Fibroblast of lung (primary cell): ENCODE data around the gene VCAN. TPM values are rescaled to one million over a fixed set of nuclear protein-coding genes. Genes with fewer than 3 reads are reported as not detected.

Experiments
- DNase-seq, 2 donors: peaks; one replicate each; pipeline versions ENCODE4 v3.0.0 to v3.0.0-alpha.2; 2010; ENCODE audit warnings: low read depth in 2 of 2
- H2AFZ ChIP-seq: 2 replicates; pipeline ENCODE4 v1.5.1; 2012; ENCODE audit warnings: low read length, control low read depth, inconsistent platforms
- H3K27ac ChIP-seq: 2 replicates; pipeline ENCODE4 v1.5.1; 2011; ENCODE audit warnings: low read length, control low read depth; ENCODE audit not compliant: insufficient read depth
- H3K27me3 ChIP-seq: 2 replicates; pipeline ENCODE4 v1.5.1; 2011; ENCODE audit warnings: mild to moderate bottlenecking, low read length; ENCODE audit not compliant: control insufficient read depth, insufficient read depth
- H3K36me3 ChIP-seq: 2 replicates; pipeline ENCODE4 v1.5.1; 2011; ENCODE audit warnings: low read length; ENCODE audit not compliant: control insufficient read depth, insufficient read depth
- H3K4me1 ChIP-seq: 2 replicates; pipeline ENCODE4 v1.5.1; 2011; ENCODE audit warnings: low read length; ENCODE audit not compliant: control insufficient read depth, insufficient read depth; ENCODE audit errors: extremely low read depth
- H3K4me2 ChIP-seq: 2 replicates; pipeline ENCODE4 v1.5.1; 2011; ENCODE audit warnings: low read length, control low read depth; ENCODE audit not compliant: insufficient read depth; ENCODE audit errors: extremely low read depth
- H3K4me3 ChIP-seq, 4 experiments: fragments of 200-600 bp in 1 of 4; sonication (generic) in 1 of 4; replicated peaks in 1 of 4; 2 replicates each; pipeline ENCODE4 v1.5.1; 2011 to 2016; ENCODE audit warnings: low read length in 4 of 4, low read depth in 3 of 4, mild to moderate bottlenecking in 3 of 4, control low read depth in 2 of 4, inconsistent platforms in 1 of 4, mixed read lengths in 1 of 4; ENCODE audit not compliant: insufficient read depth in 1 of 4; ENCODE audit errors: control extremely low read depth in 1 of 4
- H3K79me2 ChIP-seq: 2 replicates; pipeline ENCODE4 v1.5.1; 2012; ENCODE audit warnings: mild to moderate bottlenecking, low read length, inconsistent platforms; ENCODE audit not compliant: control insufficient read depth, insufficient read depth
- H3K9ac ChIP-seq: 2 replicates; pipeline ENCODE4 v1.5.1; 2011; ENCODE audit warnings: mild to moderate bottlenecking, low read length, control low read depth; ENCODE audit not compliant: insufficient read depth
- H3K9me3 ChIP-seq: 2 replicates; pipeline ENCODE4 v1.5.1; 2012; ENCODE audit warnings: low read depth, low read length; ENCODE audit not compliant: control insufficient read depth, insufficient read depth
- H4K20me1 ChIP-seq: 2 replicates; pipeline ENCODE4 v1.5.1; 2011; ENCODE audit warnings: low read length; ENCODE audit not compliant: control insufficient read depth, insufficient read depth; ENCODE audit errors: extremely low read depth
- CTCF ChIP-seq, 2 donors: IDR thresholded peaks in 1 of 2; conservative IDR thresholded peaks in 1 of 2; 1 replicate in 1 of 2; 2 replicates in 1 of 2; pipeline ENCODE4 v1.5.1; 2011 to 2012; ENCODE audit warnings: low read length in 2 of 2, control low read depth in 1 of 2, inconsistent platforms in 1 of 2, low read depth in 1 of 2, mild to moderate bottlenecking in 1 of 2
- EZH2 ChIP-seq: IDR thresholded peaks from 2 replicates; pipeline ENCODE4 v1.5.1; 2012; ENCODE audit warnings: low read length, control low read depth, mild to moderate bottlenecking; ENCODE audit errors: missing control alignments
- polyA plus RNA-seq, 2 donors: library from polyadenylated mRNA; depleted of rRNA in 1 of 2; stranded (reverse) in 1 of 2; unstranded in 1 of 2; fragments of >200 nt; gene quantifications; 2 replicates each; pipeline ENCODE4 v1.2.1, GENCODE V29; 2011 to 2012; ENCODE audit warnings: missing spikeins in 1 of 2
- total RNA-seq: library from RNA; depleted of rRNA; stranded (reverse); fragments of >200 nt; gene quantifications from 2 replicates; pipeline ENCODE4 v1.2.1, GENCODE V29; 2014

Gene VCAN
- total and polyA plus RNA-seq, 2 donors (not counting 1 experiment from before 2014, with no cell fraction given): 51.9 to 227 TPM

GRCh38 chr5:83493644-83494043, 22.1 kb downstream of the VCAN start:
- Histone ChIP-seq H3K79me2 (peaks cover 3% of the 10 kb centered on the region), H3K36me3 (peaks cover 8% of the 10 kb centered on the region), H3K9me3 (no peaks in the 10 kb centered on the region), H2AFZ (no peak overlapping the region), H3K4me1 (peaks cover 2% of the 10 kb centered on the region), H3K27me3 (no peaks in the 10 kb centered on the region), H3K27ac (no peak overlapping the region), H3K9ac (no peak overlapping the region), H3K4me3 (no peak overlapping the region), H3K4me2 (no peak overlapping the region), H4K20me1 (no peaks in the 10 kb centered on the region)
- no peak for DNase-seq
- TF ChIP-seq CTCF (conservative IDR thresholded peaks at IDR 0.05 in 1 of 2, IDR thresholded peaks at IDR 0.05 in 1 of 2; ENCODE audit: low read depth in 1 of 2, low read length in 2 of 2) (no peak), EZH2 (no peak)

- H3K27ac ChIP-seq: no peak overlapping the region
- no peak for DNase-seq
- no peak for TF ChIP-seq CTCF (conservative IDR thresholded peaks at IDR 0.05 in 1 of 2, IDR thresholded peaks at IDR 0.05 in 1 of 2; ENCODE audit: low read depth in 1 of 2, low read length in 2 of 2)
- no peak for TF ChIP-seq EZH2
- no peaks in the 10 kb centered on the region for H3K27me3 ChIP-seq
- H3K9me3 ChIP-seq: no peaks in the 10 kb centered on the region
- H3K9ac ChIP-seq: no peak overlapping the region
- no peak overlapping the region for H3K4me2 ChIP-seq
- no peak overlapping the region for H2AFZ ChIP-seq
- no peaks in the 10 kb centered on the region for H4K20me1 ChIP-seq
- H3K79me2 ChIP-seq: peaks cover 3% of the 10 kb centered on the region
- no peaks in the 10 kb centered on the region for H3K4me1 ChIP-seq
- peaks cover 8% of the 10 kb centered on the region for H3K36me3 ChIP-seq
- no peak overlapping the region for H3K4me3 ChIP-seq
These were observed 22.6 kb downstream of the VCAN start for GRCh38 chr5:83494087-83494620.

GRCh38 chr5:83494666-83495065, 23.1 kb downstream of the VCAN start:
- H3K27me3 ChIP-seq: no peaks in the 10 kb centered on the region
- DNase-seq: no peak
- TF ChIP-seq CTCF (conservative IDR thresholded peaks at IDR 0.05 in 1 of 2, IDR thresholded peaks at IDR 0.05 in 1 of 2; ENCODE audit: low read depth in 1 of 2, low read length in 2 of 2) (no peak), EZH2 (no peak)
- no peak overlapping the region for H3K4me3 ChIP-seq
- H4K20me1 ChIP-seq: no peaks in the 10 kb centered on the region
- H3K36me3 ChIP-seq: peaks cover 8% of the 10 kb centered on the region
- no peak overlapping the region for H3K4me2 ChIP-seq
- no peaks in the 10 kb centered on the region for H3K4me1 ChIP-seq
- no peaks in the 10 kb centered on the region for H3K9me3 ChIP-seq
- H3K79me2 ChIP-seq: peaks cover 3% of the 10 kb centered on the region
- H2AFZ ChIP-seq: no peak overlapping the region
- no peak overlapping the region for H3K9ac ChIP-seq
- no peak overlapping the region for H3K27ac ChIP-seq
